LNCaP clone FGC (cell line): ENCODE measurements around the gene MLX.

Experiments used
- DNase-seq: peaks from one replicate; pipeline ENCODE4 v3.0.0-alpha.2; 2011; ENCODE audit warnings: low read depth
- H3K4me3 ChIP-seq: 2 replicates; pipeline ENCODE4 v1.5.1; 2011; ENCODE audit warnings: mild to moderate bottlenecking, low read depth, low read length, control low read depth
- CTCF ChIP-seq: IDR thresholded peaks from 2 replicates; pipeline ENCODE4 v1.5.1; 2012; ENCODE audit warnings: mild to moderate bottlenecking; ENCODE audit not compliant: control insufficient read depth, insufficient read depth; ENCODE audit errors: extremely low read depth

MLX gene

GRCh38 chr17:42585353-42585752 is 18.5 kb downstream of the MLX start:
- no peak for DNase-seq
- no peak for TF ChIP-seq CTCF
- no peak overlapping the region for H3K4me3 ChIP-seq

- DNase-seq = no peak
- no peak overlapping the region for H3K4me3 ChIP-seq
- TF ChIP-seq CTCF = no peak
Observed at GRCh38 chr17:42586514-42587230, 19.8 kb downstream of the MLX start.

GRCh38 chr17:42590886-42591285 is 24.0 kb downstream of the MLX start:
- no peak overlapping the region for H3K4me3 ChIP-seq
- no peak for TF ChIP-seq CTCF
- no peak for DNase-seq

- TF ChIP-seq CTCF = no peak
- DNase-seq = no peak
- no peak overlapping the region for H3K4me3 ChIP-seq
Observed at GRCh38 chr17:42591411-42591810, 24.5 kb downstream of the MLX start.

- no peak for TF ChIP-seq CTCF
- DNase-seq = no peak
Observed at GRCh38 chr17:42596386-42596785, 29.5 kb downstream of the MLX start.

GRCh38 chr17:42598905-42599304 is 32.0 kb downstream of the MLX start:
- H3K4me3 ChIP-seq = no peak overlapping the region
- no peak for DNase-seq
- no peak for TF ChIP-seq CTCF

More at GRCh38 chr17:42596386-42596785, 29.5 kb downstream of the MLX start:
- H3K4me3 ChIP-seq = no peak overlapping the region

GRCh38 chr17:42603318-42603717 is 36.4 kb downstream of the MLX start:
- TF ChIP-seq CTCF = no peak
- no peak overlapping the region for H3K4me3 ChIP-seq
- DNase-seq = no peak
